HepG2 (cell line): ENCODE results near the gene VPS29. TPM values are rescaled to one million over a fixed set of nuclear protein-coding genes. Genes with fewer than 3 reads are reported as not detected.

Experiments used
- ATAC-seq: fragments of 200-7000 bp; cut with Tn5 transposase; 3 replicates; pipeline ENCODE4 v1.9.1; 2020; ENCODE audit warnings: mild to moderate bottlenecking, moderate library complexity
- BruUV-seq: library from RNA; stranded (reverse); fragments of 400-500 nt; replicated peaks from 2 replicates; lab custom pipeline; 2021; lab: Mats Ljungman, UMichigan
- CTCF ChIA-PET: fragments of 300-600 bp; formaldehyde crosslinking; extraction: SDS; loops from one replicate; lab custom pipeline; 2021; ENCODE audit warnings: low total read pairs, inconsistent platforms, low intra/inter-chr PET ratio; lab: Yijun Ruan, JAX
- POLR2A ChIA-PET: fragments of 350-600 bp; sonication (Branson Sonifier 250); formaldehyde crosslinking; loops from one replicate; lab custom pipeline; 2020; ENCODE audit warnings: antibody characterized with exemption, inconsistent platforms; lab: Yijun Ruan, JAX
- DNase-seq: peaks from one replicate; pipeline ENCODE4 v3.0.0-alpha.2; 2015; ENCODE audit warnings: low spot score
- FAIRE-seq: peaks from 3 replicates; lab custom pipeline; 2011; peaks lifted over from hg19 to GRCh38; lab: Jason Lieb, UNC
- H2AFZ ChIP-seq: one replicate; pipeline ENCODE4 v1.6.1; 2011; ENCODE audit warnings: low read length, inconsistent platforms
- H3K27ac ChIP-seq: fragments of 300-600 bp; 3 replicates; pipeline ENCODE4 v1.8.0; 2011; ENCODE audit warnings: mixed run types, mild to moderate bottlenecking, mixed read lengths, low read length, inconsistent platforms; ENCODE audit not compliant: insufficient read depth; ENCODE audit errors: extremely low read length
- H3K27me3 ChIP-seq, 2 experiments: fragments of 200-600 bp in 1 of 2; 2 replicates in 1 of 2; 3 replicates in 1 of 2; pipeline versions ENCODE4 v1.6.0 to v1.8.0; 2011; ENCODE audit warnings: low read length in 2 of 2, mild to moderate bottlenecking in 2 of 2, moderate library complexity in 2 of 2, inconsistent platforms in 1 of 2; ENCODE audit not compliant: insufficient read depth in 2 of 2, control insufficient read depth in 1 of 2
- H3K36me3 ChIP-seq, 2 experiments: fragments of 200-600 bp in 1 of 2; replicated peaks in 1 of 2; 2 replicates in 1 of 2; 3 replicates in 1 of 2; pipeline versions ENCODE4 v1.5.1 to v1.8.0; 2011; ENCODE audit warnings: low read length in 2 of 2, inconsistent platforms in 1 of 2; ENCODE audit not compliant: insufficient read depth in 2 of 2, control insufficient read depth in 1 of 2
- H3K4me1 ChIP-seq: 2 replicates; pipeline ENCODE4 v1.5.1; 2012; ENCODE audit warnings: low read length, inconsistent platforms; ENCODE audit not compliant: insufficient read depth
- H3K4me2 ChIP-seq: 2 replicates; pipeline ENCODE4 v1.6.0; 2011; ENCODE audit warnings: low read depth, low read length, inconsistent platforms
- H3K4me3 ChIP-seq, 3 experiments: fragments of 200-600 bp in 1 of 3; sonication (generic), shearing (Covaris generic) in 1 of 3; replicated peaks in 1 of 3; 2 replicates each; pipeline ENCODE4 v1.5.1; 2011 to 2016; ENCODE audit warnings: low read length in 3 of 3, inconsistent platforms in 2 of 3, low read depth in 2 of 3, mild to moderate bottlenecking in 2 of 3, control low read depth in 1 of 3, mixed read lengths in 1 of 3; ENCODE audit not compliant: insufficient read depth in 1 of 3
- H3K79me2 ChIP-seq: one replicate; pipeline ENCODE4 v1.6.1; 2011; ENCODE audit warnings: low read length, inconsistent platforms; ENCODE audit not compliant: insufficient read depth
- H3K9ac ChIP-seq: 2 replicates; pipeline ENCODE4 v1.6.0; 2011; ENCODE audit warnings: mild to moderate bottlenecking, low read depth, low read length, inconsistent platforms; ENCODE audit not compliant: insufficient read depth
- H3K9me3 ChIP-seq: 2 replicates; pipeline ENCODE4 v1.5.1; 2012; ENCODE audit warnings: mild to moderate bottlenecking, low read length
- H4K20me1 ChIP-seq: 2 replicates; pipeline ENCODE4 v1.6.0; 2011; ENCODE audit warnings: inconsistent platforms, mild to moderate bottlenecking, low read length, moderate library complexity; ENCODE audit not compliant: insufficient read depth
- CEBPB ChIP-seq: IDR thresholded peaks from 2 replicates; pipeline ENCODE4 v1.6.1; 2011; ENCODE audit warnings: low read depth, low read length, improper control_type of control experiment, borderline replicate concordance
- HHEX ChIP-seq: IDR thresholded peaks from 2 replicates; pipeline ENCODE4 v1.6.1; 2016; ENCODE audit warnings: control low read depth
- MAFG ChIP-seq: sonication (generic); formaldehyde crosslinking; IDR thresholded peaks from 2 replicates; pipeline ENCODE4 v1.5.1; 2020; ENCODE audit warnings: mild to moderate bottlenecking, missing genetic modification reagents
- MYPOP ChIP-seq: sonication (generic); formaldehyde crosslinking; IDR thresholded peaks from 2 replicates; pipeline ENCODE4 v1.8.1; 2023; ENCODE audit warnings: mild to moderate bottlenecking, moderate library complexity, missing genetic modification reagents
- NFE2L2 ChIP-seq: fragments of 150-350 bp; IDR thresholded peaks from 2 replicates; pipeline ENCODE4 v1.6.1; 2014; ENCODE audit warnings: low read length
- SMC3 ChIP-seq: IDR thresholded peaks from 2 replicates; pipeline ENCODE4 v1.6.1; 2011; ENCODE audit warnings: low read length, improper control_type of control experiment
- SRSF1 ChIP-seq: fragments of 200-400 bp; formaldehyde crosslinking; optimal IDR thresholded peaks from 2 replicates; pipeline ENCODE3; 2017; ENCODE audit warnings: mild to moderate bottlenecking, low read depth, low read length, moderate library complexity
- TFAP4 ChIP-seq: sonication (generic); IDR thresholded peaks from 2 replicates; pipeline ENCODE4 v1.6.1; 2016; ENCODE audit warnings: low read depth, borderline replicate concordance
- ZBTB2 ChIP-seq: sonication (generic); formaldehyde crosslinking; IDR thresholded peaks from 2 replicates; pipeline ENCODE4 v1.8.0; 2022; ENCODE audit warnings: low read depth, missing genetic modification reagents
- ZBTB33 ChIP-seq: sonication (generic); formaldehyde crosslinking; IDR thresholded peaks from 2 replicates; pipeline ENCODE4 v1.4.0; 2020; ENCODE audit warnings: missing genetic modification reagents
- ZNF230 ChIP-seq: sonication (generic); formaldehyde crosslinking; IDR thresholded peaks from 2 replicates; pipeline ENCODE4 v1.4.0; 2020; ENCODE audit warnings: mild to moderate bottlenecking, missing genetic modification reagents
- ZNF33A ChIP-seq: sonication (generic); formaldehyde crosslinking; IDR thresholded peaks from 2 replicates; pipeline ENCODE4 v1.5.1; 2020; ENCODE audit warnings: missing genetic modification reagents, mild to moderate bottlenecking, moderate library complexity, borderline replicate concordance
- ZNF354B ChIP-seq: sonication (generic); formaldehyde crosslinking; IDR thresholded peaks from 2 replicates; pipeline ENCODE4 v1.8.0; 2022; ENCODE audit warnings: mild to moderate bottlenecking, missing genetic modification reagents
- ZNF883 ChIP-seq: sonication (generic); formaldehyde crosslinking; IDR thresholded peaks from 2 replicates; pipeline ENCODE4 v1.5.1; 2020; ENCODE audit warnings: mild to moderate bottlenecking, missing genetic modification reagents; ENCODE audit errors: not compliant biosample characterization
- WGBS: methylation state at CpG from one replicate; pipeline ENCODE4 v1.1.6; 2017; ENCODE audit warnings: low lambda C conversion rate; 5-methylcytosine and 5-hydroxymethylcytosine counted together
- in situ Hi-C: cut with HindIII; loops from 2 replicates; pipeline ENCODE4 v1.10.0; 2017; ENCODE audit warnings: low pct_unique_long_range_greater_than_20kb; ENCODE audit not compliant: extremely low pct_ligation_motif_present
- intact Hi-C: fragments of 100-400 bp; cut with micrococcal nuclease; formaldehyde crosslinking; loops from one replicate; pipeline ENCODE4 v1.10.0; 2022; ENCODE audit not compliant: unreplicated experiment
- polyA plus RNA-seq, 8 experiments: library from polyadenylated mRNA; depleted of rRNA in 3 of 8; stranded (reverse) in 7 of 8; unstranded in 1 of 8; fragments of >200 nt; fragmentation: Illumina TruSeq in 4 of 8; extraction: Trizol in 4 of 8; gene quantifications; 2 replicates each; pipeline versions ENCODE4 v1.2.1 to v1.2.3, GENCODE V29; 2011 to 2016; ENCODE audit warnings: low read depth in 4 of 8, missing spikeins in 1 of 8, mixed read lengths in 1 of 8; ENCODE audit not compliant: insufficient read depth in 1 of 8
- total RNA-seq, 5 experiments: library from RNA; depleted of rRNA; stranded (reverse); fragments of >200 nt; fragmentation: Illumina TruSeq; extraction: Trizol; gene quantifications; 2 replicates each; pipeline ENCODE4 v1.2.3, GENCODE V29; 2016; ENCODE audit warnings: low read depth in 1 of 5

The VPS29 gene
- total and polyA plus RNA-seq, 2 of the 13 experiments (the other 11 are each of a cell fraction or from before 2014, with no cell fraction given): 107 to 114 TPM

GRCh38 chr12:110550981-110551380 is 49.1 kb upstream of the VPS29 start:
- ATAC-seq (no peak), FAIRE-seq (no peak), DNase-seq (no peak)
- no peak overlapping the region for H3K4me2 ChIP-seq
- no peak overlapping the region for H3K4me3 ChIP-seq
- POLR2A ChIA-PET: no interaction called here
- H3K36me3 ChIP-seq: peaks cover 7 to 31% of the 10 kb centered on the region in 2 experiments
- no peaks in the 10 kb centered on the region for H3K27me3 ChIP-seq
- CTCF ChIA-PET: interaction anchor here (5.3 kb wide), 1 partner anchor 50 kb away, joined by 171 read pairs; no protein-coding TSS in a partner anchor
- in situ Hi-C loops (no loop called here), intact Hi-C loops (no loop called here)
- no peak overlapping the region for H3K9ac ChIP-seq
- 96% methylated on average over 4 of the region's 4 CpGs for WGBS
- TF ChIP-seq CEBPB (peak; percentile 52), MAFG (CRISPR knock-in tag) (no peak), ZBTB33 (CRISPR knock-in tag) (no peak)
- no peak overlapping the region for H3K27ac ChIP-seq
- H4K20me1 ChIP-seq: 0 out of 2 replicates have a peak, but pooled peaks cover 8% of the 10 kb centered on the region
- no peaks in the 10 kb centered on the region for H3K9me3 ChIP-seq
- no peaks in the 10 kb centered on the region for H3K4me1 ChIP-seq
- peaks cover 26% of the 10 kb centered on the region for H3K79me2 ChIP-seq
- no peak overlapping the region for H2AFZ ChIP-seq
- no TSS peak for BruUV-seq

GRCh38 chr12:110549716-110550115 is 47.8 kb upstream of the VPS29 start:
- Histone ChIP-seq H3K9me3 (no peaks in the 10 kb centered on the region), H3K36me3 (peaks cover 7 to 42% of the 10 kb centered on the region in 2 experiments), H3K4me3 (no peak overlapping the region), H3K27ac (no peak overlapping the region), H3K79me2 (peaks cover 15% of the 10 kb centered on the region), H3K27me3 (no peaks in the 10 kb centered on the region), H3K9ac (no peak overlapping the region), H3K4me2 (no peak overlapping the region), H2AFZ (no peak overlapping the region), H3K4me1 (no peaks in the 10 kb centered on the region), H4K20me1 (0 out of 2 replicates have a peak, but pooled peaks cover 8% of the 10 kb centered on the region)
- no TSS peak for BruUV-seq
- ChIA-PET CTCF (interaction anchor here (1.5 kb wide), 1 partner anchor 52 kb away, joined by 4 read pairs; no protein-coding TSS in a partner anchor), POLR2A (interaction anchor here (1.3 kb wide), 1 partner anchor 81 kb away, joined by 4 read pairs; the partner anchor contains the start of genes FAM216A and GPN3)
- intact Hi-C loops (loop anchor here (5.0 kb wide), 1 partner anchor 97 kb away; the partner anchor contains the start of gene ARPC3), in situ Hi-C loops (no loop called here)
- DNase-seq: no peak
- ATAC-seq: no peak
- 98% methylated on average over 2 of the region's 2 CpGs for WGBS
- no peak for FAIRE-seq
- TF ChIP-seq SMC3: no peak
- TF ChIP-seq TFAP4: no peak
- no peak for TF ChIP-seq ZBTB2 (CRISPR knock-in tag)
- no peak for TF ChIP-seq ZNF230 (CRISPR knock-in tag)
- no peak for TF ChIP-seq ZNF33A (CRISPR knock-in tag)
- no peak for TF ChIP-seq MYPOP (CRISPR knock-in tag)
- no peak for TF ChIP-seq ZNF354B
- no peak for TF ChIP-seq HHEX (CRISPR knock-in tag)
- TF ChIP-seq SRSF1: no peak
- TF ChIP-seq NFE2L2: no peak
- TF ChIP-seq ZNF883 (CRISPR knock-in tag): no peak
